Lung microvascular endothelial cell (primary cell): Measurements from ENCODE around the gene SULT1C2. TPM values are rescaled to one million over a fixed set of nuclear protein-coding genes. Genes with fewer than 3 reads are reported as not detected.
"Not testable (repeated sequence)": the region's sequence is repeated elsewhere in the genome, so short reads cannot be mapped to it uniquely, and the experiment has no call there.

Source experiments
- DNase-seq, 2 donors: peaks; one replicate each; pipeline versions ENCODE4 v3.0.0 to v3.0.0-alpha.2; 2010; ENCODE audit warnings: low read depth in 2 of 2
- total RNA-seq: library from RNA; depleted of rRNA; stranded (reverse); fragments of >200 nt; gene quantifications from 2 replicates; pipeline ENCODE4 v1.2.1, GENCODE V29; 2014

SULT1C2 gene
- total RNA-seq, result not detected in 2 replicates

- DNase-seq, result no peak
These were observed at the start of gene SULT1C2 for GRCh38 chr2:108288534-108289106. SULT1C2 (plus strand) TSS chr2:108288895; CDS start chr2:108293668, 4,773 bp downstream.

DNA sequence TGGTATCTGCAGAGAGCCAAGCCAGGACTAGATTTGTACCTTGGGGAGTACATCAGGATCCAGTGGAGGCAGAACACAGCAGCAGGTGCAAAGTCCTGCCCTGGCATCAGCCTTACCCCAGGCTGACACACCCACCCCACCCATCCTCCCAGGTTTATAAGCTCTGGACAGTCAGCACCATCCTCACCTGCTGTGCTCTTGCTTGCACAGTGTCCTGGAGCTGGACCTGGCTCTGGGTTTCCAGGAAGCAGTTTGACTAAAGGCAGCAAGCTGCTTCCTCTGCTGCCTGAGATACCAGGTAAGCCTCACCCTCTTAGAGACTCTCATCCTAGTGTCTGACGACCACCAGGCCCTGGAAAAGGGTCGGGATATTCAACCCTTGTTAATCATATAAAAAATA is 48.9 kb upstream of the SULT1C2 start, which contains the start of gene SULT1C3:
Gene SULT1C3, plus strand, starts transcription at position 183 of the 400 bp plus-strand sequence. CDS start 7,227 bp downstream, outside the sequence.
- DNase-seq, result no peak

- DNase-seq, result no peak
These were observed 47.7 kb upstream of the SULT1C2 start for GRCh38 chr2:108240966-108241365.

DNA sequence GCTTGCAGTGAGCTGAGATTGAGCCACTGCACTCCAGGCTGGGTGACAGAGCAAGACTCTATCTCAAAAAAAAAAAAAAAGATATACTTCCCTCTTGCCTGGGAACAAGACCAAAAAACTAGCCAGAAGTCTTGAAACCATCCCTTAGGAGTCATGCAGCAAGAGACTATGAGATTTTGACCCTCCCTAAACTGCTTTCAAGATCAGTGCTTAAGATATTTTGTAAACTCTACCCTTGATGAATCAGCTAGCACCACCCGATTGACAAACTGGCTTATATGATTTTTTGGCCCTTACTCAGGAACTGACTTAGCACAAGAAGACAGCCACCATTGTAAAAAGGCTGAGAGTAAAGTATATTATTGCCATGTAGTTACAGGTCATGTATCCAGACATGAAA is 45.1 kb upstream of the SULT1C2 start:
- DNase-seq, result no peak

DNA sequence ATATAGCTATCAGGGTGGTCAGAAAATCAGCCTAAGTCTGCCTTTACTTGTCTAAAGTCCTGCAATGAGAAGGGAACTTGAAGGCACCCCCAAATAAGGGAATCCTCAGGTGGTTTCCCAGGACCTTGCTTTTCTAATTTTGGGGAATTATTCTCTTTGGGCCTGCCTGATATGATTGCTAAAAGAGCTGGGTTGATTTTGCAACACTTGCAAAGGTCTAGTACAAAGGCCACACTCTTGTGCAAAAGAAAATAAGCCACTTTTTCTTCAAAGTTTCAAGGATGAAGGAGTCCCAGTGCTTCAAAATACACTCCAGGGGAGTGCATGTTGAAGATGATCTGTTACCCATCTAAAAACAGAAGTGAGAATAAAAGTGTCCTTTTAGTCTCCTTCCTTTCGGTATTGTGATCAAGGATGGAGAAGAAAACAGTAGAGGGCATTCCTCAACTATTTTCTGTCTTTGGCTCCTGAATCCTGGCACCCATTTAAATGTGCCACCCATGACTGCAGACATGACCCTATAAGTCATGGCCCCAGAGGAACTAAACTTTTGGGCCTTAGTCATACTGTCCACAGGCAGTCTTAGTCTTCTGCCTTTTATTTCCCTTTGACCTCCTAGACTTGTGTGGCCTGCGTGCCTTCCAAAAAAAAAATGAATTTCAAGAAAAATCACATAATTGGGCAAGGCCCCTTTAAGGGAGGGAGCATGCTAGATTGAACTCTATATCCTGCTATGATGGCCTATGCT is 43.9 kb upstream of the SULT1C2 start:
- no peak for DNase-seq

DNA sequence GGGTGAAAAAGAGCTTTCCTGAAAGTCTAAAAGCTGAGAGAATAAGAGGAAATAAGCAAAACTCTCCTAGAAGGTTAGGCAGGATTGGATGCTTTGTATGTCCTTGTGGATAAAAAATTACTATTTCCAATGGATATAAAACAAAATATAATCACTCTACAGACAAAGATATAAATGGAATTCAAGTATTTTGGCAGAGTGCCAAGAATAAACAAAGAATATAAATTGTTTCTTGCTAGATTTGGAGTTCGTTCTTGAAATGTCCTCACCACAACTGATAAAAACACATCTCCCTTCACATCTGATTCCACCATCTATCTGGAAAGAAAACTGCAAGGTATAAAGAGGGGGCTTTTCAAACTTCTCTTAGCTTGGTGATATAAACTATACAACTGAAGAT is 35.6 kb upstream of the SULT1C2 start:
- no peak for DNase-seq

GRCh38 chr2:108257757-108258331 is 30.9 kb upstream of the SULT1C2 start:
- no peak for DNase-seq

DNA sequence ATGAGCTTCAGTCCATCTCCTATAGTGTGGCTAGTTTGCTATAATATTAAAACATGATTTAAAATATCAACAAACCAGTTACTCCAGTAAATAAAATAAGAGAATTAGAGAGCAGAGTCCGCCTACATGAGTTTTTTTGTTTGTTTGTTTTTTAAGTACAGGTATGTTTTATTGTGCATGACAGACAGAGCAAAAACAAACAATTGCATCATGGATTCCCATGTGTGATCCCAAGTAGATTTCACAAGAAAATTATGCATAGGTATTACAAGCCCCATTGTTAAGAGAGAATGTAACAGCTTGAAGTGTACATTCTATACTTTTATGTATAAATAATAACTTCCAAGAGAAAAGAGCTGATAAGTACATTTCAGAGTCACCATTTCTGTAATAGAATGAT is 27.9 kb upstream of the SULT1C2 start:
- no peak for DNase-seq

GRCh38 chr2:108262036-108262435 is 26.7 kb upstream of the SULT1C2 start:
- DNase-seq, result no peak

DNA sequence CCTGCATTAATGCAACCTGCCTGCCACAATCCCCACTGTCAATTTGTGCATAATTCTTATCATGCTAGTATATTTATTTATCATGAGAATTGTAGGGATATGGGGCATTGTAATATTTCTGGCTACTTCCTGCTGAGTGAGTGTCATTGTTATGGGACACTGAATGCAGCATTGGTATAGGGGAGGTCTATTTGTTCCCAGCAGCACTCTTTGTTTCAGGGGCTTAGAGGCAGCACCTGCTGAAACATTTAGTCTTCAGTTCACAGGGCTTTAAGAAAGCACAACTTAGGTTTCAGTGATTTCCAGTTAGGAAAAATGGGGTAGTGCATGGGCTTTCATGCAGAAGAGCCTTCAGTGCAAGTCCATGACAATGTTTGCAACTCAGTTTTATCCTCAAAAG is 25.3 kb upstream of the SULT1C2 start:
- DNase-seq, result no peak

- no peak for DNase-seq
These were observed 22.5 kb upstream of the SULT1C2 start for GRCh38 chr2:108266218-108266617.

GRCh38 chr2:108267101-108267500 is 21.6 kb upstream of the SULT1C2 start:
- no peak for DNase-seq

GRCh38 chr2:108268001-108268400 is 20.7 kb upstream of the SULT1C2 start:
- DNase-seq, result peak in 1 of 2 donors; percentile 22

GRCh38 chr2:108270346-108270745 is 18.3 kb upstream of the SULT1C2 start:
- DNase-seq, result no peak

DNA sequence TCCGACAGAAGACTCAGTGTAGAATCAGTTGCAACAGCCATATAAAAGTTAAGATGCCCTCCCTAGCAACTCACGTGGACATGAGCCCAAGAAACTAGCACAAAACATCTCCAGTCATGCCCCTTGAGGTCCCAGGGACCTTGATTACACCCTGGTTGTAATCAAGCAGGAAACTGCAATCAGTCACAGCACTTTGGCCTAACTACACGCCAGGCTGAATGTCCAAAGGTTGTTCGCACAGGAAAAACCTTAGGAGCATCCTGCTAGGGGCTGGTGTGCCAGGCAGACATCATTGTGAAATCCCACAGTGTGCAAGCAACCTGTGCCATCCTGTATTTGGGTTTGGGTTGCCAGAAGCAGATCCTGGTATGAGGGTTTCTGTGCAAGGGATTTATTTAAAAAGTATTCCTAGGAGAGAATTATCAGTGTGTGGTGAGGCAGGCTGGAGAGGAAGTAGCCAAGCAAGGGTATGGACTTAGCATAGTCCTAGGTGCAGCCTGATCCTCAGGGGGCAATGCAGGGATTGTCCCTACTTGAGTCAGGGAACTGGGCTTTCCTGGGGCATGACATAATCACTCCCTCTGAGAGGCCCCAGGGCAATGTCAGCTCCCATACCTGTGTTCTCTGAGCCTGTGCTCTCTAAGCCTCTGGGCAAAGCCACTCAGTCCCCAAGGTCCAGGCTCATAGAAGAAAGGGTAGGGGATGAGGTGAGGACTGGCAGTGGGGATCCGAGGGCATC is 17.8 kb upstream of the SULT1C2 start:
- no peak for DNase-seq

DNA sequence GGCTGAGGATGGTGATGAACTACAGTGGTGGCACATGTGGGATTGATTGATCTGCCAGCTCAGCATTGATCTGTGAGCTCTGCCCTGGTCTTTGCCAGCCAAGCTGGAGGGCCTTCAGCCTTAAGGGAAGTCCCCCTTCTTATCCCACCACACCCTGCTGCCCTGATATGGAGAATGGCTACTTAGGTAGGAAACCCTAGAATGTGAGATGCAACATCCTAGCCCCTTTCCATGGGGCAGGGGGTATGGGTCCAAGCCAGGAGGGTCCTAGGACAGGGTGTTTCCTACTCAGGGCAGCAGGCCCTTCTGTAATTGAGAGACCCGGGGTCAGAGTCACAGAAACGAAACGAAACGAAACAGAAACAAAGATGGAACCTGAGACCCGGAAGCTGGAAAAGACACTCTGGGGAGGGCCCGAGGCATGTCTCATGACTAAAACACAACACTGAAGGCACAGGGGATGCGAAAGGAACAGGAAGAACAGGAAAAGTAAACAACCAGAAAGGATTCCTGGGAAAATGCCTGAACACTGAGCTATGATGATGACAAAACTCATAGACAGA is 16.9 kb upstream of the SULT1C2 start:
- peak; percentile 12 to 61 for DNase-seq

DNA sequence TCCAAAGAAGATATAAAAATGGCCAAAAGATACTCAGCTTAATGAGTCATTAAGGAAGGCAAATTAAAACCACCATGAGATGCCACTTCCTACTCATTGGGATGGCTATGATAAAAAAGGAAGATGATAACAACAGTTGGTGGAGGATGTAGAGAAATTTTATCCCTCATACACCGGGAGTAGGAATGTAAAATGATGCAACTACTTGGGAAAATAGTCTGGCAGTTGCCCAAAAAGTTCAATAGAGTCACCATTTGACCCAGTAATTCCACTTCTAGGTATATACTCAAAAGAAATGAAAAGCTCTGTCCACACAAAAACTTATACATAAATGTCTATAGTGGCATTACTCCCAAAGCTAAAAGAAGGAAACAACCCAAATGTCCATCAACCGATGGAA is 10.1 kb upstream of the SULT1C2 start:
- no peak for DNase-seq

- DNase-seq, result no peak
These were observed 9.2 kb upstream of the SULT1C2 start for GRCh38 chr2:108279468-108279867.

DNA sequence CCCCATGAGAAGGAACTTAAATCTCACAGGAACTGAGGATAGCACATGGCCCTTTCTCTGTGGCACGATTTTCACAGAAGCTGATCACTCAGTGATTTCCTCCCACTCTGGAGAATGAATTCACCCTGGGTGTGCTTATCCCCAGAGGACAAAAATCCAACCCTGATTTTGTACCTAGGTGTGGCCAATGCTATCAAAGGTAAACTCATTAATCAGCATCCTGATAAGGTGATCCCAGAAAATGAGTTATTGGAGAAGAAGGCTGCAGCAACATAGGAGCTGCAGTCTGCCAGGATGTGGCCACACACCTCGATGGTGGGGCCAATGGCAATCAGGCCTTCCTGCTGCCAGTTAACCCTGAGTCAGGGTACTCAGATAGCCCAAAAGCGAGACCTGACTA is 8.2 kb upstream of the SULT1C2 start:
- no peak for DNase-seq

- DNase-seq, result not testable (repeated sequence)
These were observed 4.1 kb upstream of the SULT1C2 start for GRCh38 chr2:108284566-108284965.

GRCh38 chr2:108285616-108286015 is 3.1 kb upstream of the SULT1C2 start:
- DNase-seq, result no peak

GRCh38 chr2:108287169-108287568 is 1.5 kb upstream of the SULT1C2 start:
- DNase-seq, result no peak
